ENCODE data around the gene MYO3A.

MYO3A gene

GRCh38 chr10:26090026-26090425 lies 156.0 kb downstream of the MYO3A start:
- Histone ChIP-seq H3F3A (ENCODE audit: insufficient read depth) (no peaks in the 10 kb centered on the region), H3K27me3 (ENCODE audit: low read length) (no peaks in the 10 kb centered on the region), H3K9ac (ENCODE audit: low read length) (no peak overlapping the region), H3K79me2 (ENCODE audit: insufficient read depth, low read length) (no peaks in the 10 kb centered on the region), H4K20me1 (ENCODE audit: low read depth, low read length) (no peaks in the 10 kb centered on the region), H3K9me3 (ENCODE audit: insufficient read depth, low read length) (no peaks in the 10 kb centered on the region), H3K27ac (ENCODE audit: low read depth, low read length) (no peak overlapping the region), H3K4me2 (ENCODE audit: low read depth, low read length, poor library complexity, severe bottlenecking) (no peak overlapping the region), H3K4me3 (ENCODE audit: insufficient read depth, low read length, poor library complexity, severe bottlenecking) (no peak overlapping the region), H3K9me2 (replicated peaks; ENCODE audit: insufficient read depth, low read length) (no peaks in the 10 kb centered on the region), H2AFZ (ENCODE audit: low read depth, low read length, severe bottlenecking) (no peak overlapping the region), H3K36me3 (ENCODE audit: low read length) (no peaks in the 10 kb centered on the region)
- TF ChIP-seq EZH2phosphoT487 (conservative IDR thresholded peaks at IDR 0.05; ENCODE audit: low read length) (no peak), CTCF (IDR thresholded peaks at IDR 0.05; ENCODE audit: insufficient read depth, low read length, poor library complexity, severe bottlenecking) (no peak)

DNA sequence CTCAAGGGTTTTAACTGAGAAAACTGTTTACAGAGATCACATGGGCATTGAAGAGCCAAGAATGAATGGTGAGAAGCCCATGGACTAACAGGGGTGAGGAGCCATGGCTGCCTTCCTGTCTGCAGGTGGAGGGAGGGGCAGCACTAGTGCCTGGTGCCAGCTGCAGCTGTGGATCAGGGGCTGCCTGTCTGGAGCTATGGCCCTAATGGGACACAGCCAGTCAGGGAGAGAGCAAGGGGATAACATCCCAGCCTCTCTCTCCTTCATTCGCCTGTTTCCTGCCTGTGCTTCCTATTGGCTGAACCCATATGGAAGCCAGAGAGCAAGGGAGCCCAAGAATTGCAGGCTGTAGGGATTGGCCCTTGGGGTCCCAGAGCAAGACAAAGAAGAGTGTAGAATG lies 156.7 kb downstream of the MYO3A start:
- no peaks in the 10 kb centered on the region for H3K9me2 ChIP-seq (replicated peaks; ENCODE audit: insufficient read depth, low read length)
- H3K4me2 ChIP-seq (ENCODE audit: low read depth, low read length, poor library complexity, severe bottlenecking), result no peak overlapping the region
- H3F3A ChIP-seq (ENCODE audit: insufficient read depth), result no peaks in the 10 kb centered on the region
- H3K9me3 ChIP-seq (ENCODE audit: insufficient read depth, low read length), result no peaks in the 10 kb centered on the region
- H3K79me2 ChIP-seq (ENCODE audit: insufficient read depth, low read length), result no peaks in the 10 kb centered on the region
- no peaks in the 10 kb centered on the region for H4K20me1 ChIP-seq (ENCODE audit: low read depth, low read length)
- TF ChIP-seq CTCF (IDR thresholded peaks at IDR 0.05; ENCODE audit: insufficient read depth, low read length, poor library complexity, severe bottlenecking) (no peak), EZH2phosphoT487 (conservative IDR thresholded peaks at IDR 0.05; ENCODE audit: low read length) (no peak)
- H3K4me3 ChIP-seq (ENCODE audit: insufficient read depth, low read length, poor library complexity, severe bottlenecking), result no peak overlapping the region
- H3K27me3 ChIP-seq (ENCODE audit: low read length), result no peaks in the 10 kb centered on the region
- H2AFZ ChIP-seq (ENCODE audit: low read depth, low read length, severe bottlenecking), result no peak overlapping the region
- H3K9ac ChIP-seq (ENCODE audit: low read length), result no peak overlapping the region
- H3K36me3 ChIP-seq (ENCODE audit: low read length), result no peaks in the 10 kb centered on the region
- no peak overlapping the region for H3K27ac ChIP-seq (ENCODE audit: low read depth, low read length)

DNA sequence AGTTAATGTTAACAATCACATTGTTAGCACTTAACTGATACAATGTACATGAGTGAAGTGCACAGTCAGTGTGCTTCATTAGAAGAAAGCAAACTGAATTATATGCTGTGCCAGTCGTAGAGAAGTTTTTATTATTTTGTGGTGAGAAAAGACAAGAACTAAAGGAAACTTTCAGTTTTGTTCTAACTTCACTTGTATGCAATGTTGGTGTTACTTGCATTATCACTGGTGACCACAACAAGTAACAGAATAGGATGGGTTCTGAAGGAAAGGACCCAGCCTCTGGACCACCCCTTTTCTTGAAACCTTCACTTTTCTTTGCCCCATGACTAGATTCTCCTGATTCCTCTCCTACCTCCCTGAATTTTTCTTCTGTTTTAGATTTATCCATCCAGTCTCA lies 159.2 kb downstream of the MYO3A start:
- Histone ChIP-seq H2AFZ (ENCODE audit: low read depth, low read length, severe bottlenecking) (no peak overlapping the region), H3K9me3 (ENCODE audit: insufficient read depth, low read length) (no peaks in the 10 kb centered on the region)

More for the DNA sequence above, 159.2 kb downstream of the MYO3A start:
- Histone ChIP-seq H3K4me2 (ENCODE audit: low read depth, low read length, poor library complexity, severe bottlenecking) (no peak overlapping the region), H3K9ac (ENCODE audit: low read length) (no peak overlapping the region), H3F3A (ENCODE audit: insufficient read depth) (no peaks in the 10 kb centered on the region), H3K4me3 (ENCODE audit: insufficient read depth, low read length, poor library complexity, severe bottlenecking) (no peak overlapping the region), H3K9me2 (replicated peaks; ENCODE audit: insufficient read depth, low read length) (no peaks in the 10 kb centered on the region), H3K27ac (ENCODE audit: low read depth, low read length) (no peak overlapping the region), H3K36me3 (ENCODE audit: low read length) (no peaks in the 10 kb centered on the region), H4K20me1 (ENCODE audit: low read depth, low read length) (no peaks in the 10 kb centered on the region), H3K79me2 (ENCODE audit: insufficient read depth, low read length) (no peaks in the 10 kb centered on the region), H3K27me3 (ENCODE audit: low read length) (no peaks in the 10 kb centered on the region)
- TF ChIP-seq CTCF (IDR thresholded peaks at IDR 0.05; ENCODE audit: insufficient read depth, low read length, poor library complexity, severe bottlenecking) (no peak), EZH2phosphoT487 (conservative IDR thresholded peaks at IDR 0.05; ENCODE audit: low read length) (no peak)

All from SU-DHL-6 (cell line).